Calu3 (cell line): Measurements from ENCODE around the gene GOLM1. TPM values are rescaled to one million over a fixed set of nuclear protein-coding genes. Genes with fewer than 3 reads are reported as not detected.

Source experiments
- BruUV-seq: library from RNA; stranded (reverse); fragments of 400-500 nt; replicated peaks from 2 replicates; lab custom pipeline; 2021; lab: Mats Ljungman, UMichigan
- CTCF ChIA-PET: fragments of 300-600 bp; sonication (Branson Sonifier 250); formaldehyde crosslinking; loops from one replicate; lab custom pipeline; 2022; ENCODE audit warnings: antibody characterized with exemption; lab: Charles Lee
- DNase-seq: peaks from one replicate; pipeline ENCODE4 v3.0.0; 2022
- H3K27ac Mint-ChIP-seq: one replicate; pipeline ENCODE4 v1.8.0; 2022; ENCODE audit warnings: mixed read lengths; ENCODE audit not compliant: unreplicated experiment
- H3K27me3 Mint-ChIP-seq: one replicate; pipeline ENCODE4 v1.8.0; 2022; ENCODE audit warnings: mixed read lengths; ENCODE audit not compliant: unreplicated experiment
- H3K36me3 Mint-ChIP-seq: one replicate; pipeline ENCODE4 v1.8.0; 2022; ENCODE audit warnings: mild to moderate bottlenecking, moderate library complexity, mixed read lengths; ENCODE audit not compliant: insufficient read depth, unreplicated experiment
- H3K4me1 Mint-ChIP-seq: one replicate; pipeline ENCODE4 v1.8.0; 2022; ENCODE audit warnings: mild to moderate bottlenecking, low read depth, mixed read lengths; ENCODE audit not compliant: unreplicated experiment
- H3K4me3 Mint-ChIP-seq: one replicate; pipeline ENCODE4 v1.8.0; 2022; ENCODE audit warnings: mild to moderate bottlenecking, low read depth, moderate library complexity, mixed read lengths; ENCODE audit not compliant: unreplicated experiment
- H3K9me3 Mint-ChIP-seq: one replicate; pipeline ENCODE4 v1.8.0; 2022; ENCODE audit warnings: low read depth, mixed read lengths; ENCODE audit not compliant: unreplicated experiment
- CTCF ChIP-seq: fragments of 200-600 bp; IDR thresholded peaks from one replicate; pipeline ENCODE4 v1.8.0; 2022; ENCODE audit warnings: antibody characterized with exemption; ENCODE audit not compliant: unreplicated experiment
- intact Hi-C: fragments of 100-400 bp; cut with micrococcal nuclease; formaldehyde crosslinking; loops from one replicate; pipeline ENCODE4 v1.10.0; 2022; ENCODE audit not compliant: unreplicated experiment
- total RNA-seq: library from RNA; stranded (reverse); gene quantifications from 2 replicates; pipeline ENCODE4 v1.2.3, GENCODE V29; 2022

GOLM1 gene
- total RNA-seq, 1 experiment from 2014 or later, result 177 TPM

GRCh38 chr9:86064220-86064619, 35.1 kb downstream of the GOLM1 start:
- intact Hi-C loops, result no loop called here
- H3K4me3 Mint-ChIP-seq, result no peak overlapping the region
- peaks cover 10% of the 10 kb centered on the region for H3K36me3 Mint-ChIP-seq
- no peak for TF ChIP-seq CTCF
- no peaks in the 10 kb centered on the region for H3K9me3 Mint-ChIP-seq
- BruUV-seq, result no TSS peak
- no peaks in the 10 kb centered on the region for H3K27me3 Mint-ChIP-seq
- DNase-seq, result no peak
- CTCF ChIA-PET, result no interaction called here
- no peak overlapping the region for H3K27ac Mint-ChIP-seq
- peaks cover 29% of the 10 kb centered on the region for H3K4me1 Mint-ChIP-seq

- Mint-ChIP-seq H3K4me1 (peaks cover 29% of the 10 kb centered on the region), H3K36me3 (peaks cover 10% of the 10 kb centered on the region), H3K27ac (no peak overlapping the region), H3K27me3 (no peaks in the 10 kb centered on the region), H3K9me3 (no peaks in the 10 kb centered on the region), H3K4me3 (peak overlapping the region; percentile 66)
- TF ChIP-seq CTCF, result no peak
- BruUV-seq, result no TSS peak
- intact Hi-C loops, result no loop called here
- peak; percentile 24 for DNase-seq
- CTCF ChIA-PET, result interaction anchor here (0.9 kb wide), 1 partner anchor 16 kb away, joined by 3 read pairs; no protein-coding TSS in a partner anchor
These were observed 36.3 kb downstream of the GOLM1 start for GRCh38 chr9:86062845-86063693.

GRCh38 chr9:86061972-86062739, 37.2 kb downstream of the GOLM1 start:
- TF ChIP-seq CTCF, result no peak
- intact Hi-C loops, result no loop called here
- H3K27ac Mint-ChIP-seq, result no peak overlapping the region
- CTCF ChIA-PET, result interaction anchor here (0.9 kb wide), 1 partner anchor 17 kb away, joined by 3 read pairs; no protein-coding TSS in a partner anchor
- no peaks in the 10 kb centered on the region for H3K27me3 Mint-ChIP-seq
- H3K9me3 Mint-ChIP-seq, result no peaks in the 10 kb centered on the region
- H3K36me3 Mint-ChIP-seq, result peaks cover 10% of the 10 kb centered on the region
- no peak for DNase-seq
- H3K4me3 Mint-ChIP-seq, result no peak overlapping the region
- peaks cover 29% of the 10 kb centered on the region for H3K4me1 Mint-ChIP-seq
- BruUV-seq, result no TSS peak

GRCh38 chr9:86057491-86057890, 41.9 kb downstream of the GOLM1 start:
- intact Hi-C loops, result no loop called here
- no peak for TF ChIP-seq CTCF
- Mint-ChIP-seq H3K4me1 (peaks cover under 1% of the 10 kb centered on the region), H3K4me3 (no peak overlapping the region), H3K27ac (no peak overlapping the region), H3K36me3 (peaks cover 4% of the 10 kb centered on the region), H3K27me3 (no peaks in the 10 kb centered on the region), H3K9me3 (no peaks in the 10 kb centered on the region)
- no TSS peak for BruUV-seq
- CTCF ChIA-PET, result no interaction called here
- DNase-seq, result no peak
